Thyroid gland (tissue), 4 donors: Measurements from ENCODE around the gene RDH13. TPM values are rescaled to one million over a fixed set of nuclear protein-coding genes. Genes with fewer than 3 reads are reported as not detected.
"Not testable (repeated sequence)": the region's sequence is repeated elsewhere in the genome, so short reads cannot be mapped to it uniquely, and the experiment has no call there.

ENCODE experiments used
- DNase-seq, 2 donors: peaks; one replicate each; pipeline ENCODE4 v3.0.0-alpha.2; 2019
- H3K27ac ChIP-seq, 3 donors: fragments of 200-600 bp; sonication (generic); 1 replicate in 2 of 3; 2 replicates in 1 of 3; pipeline ENCODE4 v1.5.1; 2016 to 2019; ENCODE audit warnings: mild to moderate bottlenecking in 1 of 3, moderate library complexity in 1 of 3
- H3K27me3 ChIP-seq: fragments of 200-600 bp; sonication (generic); one replicate; pipeline ENCODE4 v1.5.1; 2019
- H3K36me3 ChIP-seq, 2 donors: fragments of 200-600 bp; sonication (generic); one replicate each; pipeline ENCODE4 v1.5.1; 2016 to 2019
- H3K4me1 ChIP-seq, 2 donors: fragments of 200-600 bp; sonication (generic); one replicate each; pipeline ENCODE4 v1.5.1; 2017 to 2019
- H3K4me3 ChIP-seq, 3 donors: fragments of 200-600 bp; sonication (generic); replicated peaks in 1 of 3; 1 replicate in 2 of 3; 2 replicates in 1 of 3; pipeline ENCODE4 v1.5.1; 2016; ENCODE audit warnings: mild to moderate bottlenecking in 1 of 3
- H3K9me3 ChIP-seq: fragments of 200-600 bp; sonication (generic); one replicate; pipeline ENCODE4 v1.5.1; 2017
- CTCF ChIP-seq, 6 experiments: fragments of 200-600 bp in 3 of 6; fragments of 450-650 bp in 3 of 6; sonication (generic) in 3 of 6; IDR thresholded peaks; one replicate each; pipeline ENCODE4 v1.5.1; 2016 to 2019; ENCODE audit warnings: antibody characterized with exemption in 6 of 6, mild to moderate bottlenecking in 2 of 6, inconsistent platforms in 1 of 6, moderate library complexity in 1 of 6
- POLR2A ChIP-seq, 2 donors: fragments of 450-650 bp; IDR thresholded peaks; one replicate each; pipeline ENCODE4 v1.6.1; 2017; ENCODE audit warnings: antibody characterized with exemption in 2 of 2, mild to moderate bottlenecking in 2 of 2, moderate library complexity in 1 of 2
- WGBS, 2 donors: methylation state at CpG; one replicate each; pipeline ENCODE4 v1.1.5; 2017; 5-methylcytosine and 5-hydroxymethylcytosine counted together
- intact Hi-C: fragments of 100-400 bp; cut with DNase I; formaldehyde crosslinking; loops from one replicate; pipeline ENCODE4 v1.15.1; 2023
- total RNA-seq, 4 donors: library from RNA; depleted of rRNA; stranded (reverse); fragments of >200 nt; gene quantifications; one replicate each; pipeline ENCODE4 v1.2.3, GENCODE V29; 2016

Gene RDH13
- total RNA-seq, 4 donors from 2014 or later: 35.7 to 44.1 (median 38.3) TPM

- Histone ChIP-seq H3K9me3 (no peaks in the 10 kb centered on the region), H3K27me3 (no peaks in the 10 kb centered on the region), H3K27ac (no peak overlapping the region), H3K4me1 (no peaks in the 10 kb centered on the region), H3K36me3 (peaks cover 23 to 40% of the 10 kb centered on the region in 2 donors), H3K4me3 (no peak overlapping the region)
- WGBS, 2 donors: 75% methylated on average over 29 to 30 of the region's 30 CpGs
- intact Hi-C loops: no loop called here
- TF ChIP-seq POLR2A (IDR thresholded peaks at IDR 0.05) (no peak), CTCF (IDR thresholded peaks at IDR 0.05) (no peak)
- DNase-seq: no peak
Observed at GRCh38 chr19:55041627-55042343, 21.2 kb downstream of the RDH13 start.

- no peaks in the 10 kb centered on the region for H3K27me3 ChIP-seq
- intact Hi-C loops: no loop called here
- peaks cover 19 to 36% of the 10 kb centered on the region in 2 donors for H3K36me3 ChIP-seq
- no peaks in the 10 kb centered on the region for H3K4me1 ChIP-seq
- H3K4me3 ChIP-seq: no peak overlapping the region
- WGBS, 2 donors: 90 to 95% methylated on average over 10 of the region's 10 CpGs
- H3K27ac ChIP-seq: no peak overlapping the region
- no peaks in the 10 kb centered on the region for H3K9me3 ChIP-seq
- no peak for DNase-seq
- no peak for TF ChIP-seq CTCF (IDR thresholded peaks at IDR 0.05)
- TF ChIP-seq POLR2A (IDR thresholded peaks at IDR 0.05): no peak
Observed at GRCh38 chr19:55041244-55041626, 21.7 kb downstream of the RDH13 start.

GRCh38 chr19:55040654-55041053 is 22.3 kb downstream of the RDH13 start:
- H3K4me1 ChIP-seq, H3K4me3 ChIP-seq, H3K27me3 ChIP-seq, H3K9me3 ChIP-seq, DNase-seq, H3K27ac ChIP-seq, intact Hi-C loops: not testable (repeated sequence)
- 88 to 90% methylated on average over 12 of the region's 12 CpGs for WGBS, 2 donors
- peaks cover 19 to 30% of the 10 kb centered on the region in 2 donors for H3K36me3 ChIP-seq

- H3K27ac ChIP-seq, DNase-seq, H3K4me1 ChIP-seq, H3K9me3 ChIP-seq, H3K36me3 ChIP-seq, H3K27me3 ChIP-seq, H3K4me3 ChIP-seq, intact Hi-C loops: not testable (repeated sequence)
- 79 to 83% methylated on average over 6 of the region's 6 CpGs for WGBS, 2 donors
Observed at GRCh38 chr19:55037603-55038002, 25.3 kb downstream of the RDH13 start.

- no peak overlapping the region for H3K4me3 ChIP-seq
- no peaks in the 10 kb centered on the region for H3K4me1 ChIP-seq
- intact Hi-C loops: no loop called here
- H3K36me3 ChIP-seq: peaks cover 0 to 4% of the 10 kb centered on the region in 2 donors
- H3K27me3 ChIP-seq: no peaks in the 10 kb centered on the region
- no peaks in the 10 kb centered on the region for H3K9me3 ChIP-seq
- DNase-seq: no peak
- WGBS, 2 donors: 85 to 89% methylated on average over 2 of the region's 2 CpGs
- no peak overlapping the region for H3K27ac ChIP-seq
- no peak for TF ChIP-seq POLR2A (IDR thresholded peaks at IDR 0.05)
Observed at GRCh38 chr19:55036058-55036457, 26.9 kb downstream of the RDH13 start.

- Histone ChIP-seq H3K4me3 (no peak overlapping the region), H3K27me3 (no peaks in the 10 kb centered on the region), H3K9me3 (no peaks in the 10 kb centered on the region), H3K36me3 (no peaks in the 10 kb centered on the region), H3K4me1 (no peaks in the 10 kb centered on the region), H3K27ac (no peak overlapping the region)
- TF ChIP-seq POLR2A (IDR thresholded peaks at IDR 0.05) (no peak), CTCF (IDR thresholded peaks at IDR 0.05) (no peak)
- intact Hi-C loops: no loop called here
- 97 to 99% methylated on average over 13 of the region's 13 CpGs for WGBS, 2 donors
- no peak for DNase-seq
Observed at GRCh38 chr19:55034751-55035150, 28.2 kb downstream of the RDH13 start.

GRCh38 chr19:55032976-55033643 is 29.8 kb downstream of the RDH13 start:
- H3K27me3 ChIP-seq, H3K27ac ChIP-seq, H3K4me3 ChIP-seq, H3K9me3 ChIP-seq, DNase-seq, H3K36me3 ChIP-seq, H3K4me1 ChIP-seq, intact Hi-C loops: not testable (repeated sequence)
- WGBS, 2 donors: 93% methylated on average over 54 to 69 of the region's 70 CpGs
